HCT116 (cell line): ENCODE results near the gene OR2A12. TPM values are rescaled to one million over a fixed set of nuclear protein-coding genes. Genes with fewer than 3 reads are reported as not detected.
"Not testable (repeated sequence)": the region's sequence is repeated elsewhere in the genome, so short reads cannot be mapped to it uniquely, and the experiment has no call there.

ENCODE experiments used
- ATAC-seq: fragments of 200-7000 bp; cut with Tn5 transposase; 2 replicates; pipeline ENCODE4 v1.9.1; 2020; ENCODE audit warnings: mild to moderate bottlenecking, moderate library complexity
- BruUV-seq: library from RNA; stranded (reverse); fragments of 400-500 nt; replicated peaks from 2 replicates; lab custom pipeline; 2021; lab: Mats Ljungman, UMichigan
- CTCF ChIA-PET: fragments of 300-600 bp; sonication (Branson Sonifier 250); formaldehyde crosslinking; loops from one replicate; lab custom pipeline; 2021; ENCODE audit warnings: antibody characterized with exemption; lab: Charles Lee
- POLR2A ChIA-PET: fragments of 300-600, 350-600 bp; sonication (Branson Sonifier 250); formaldehyde crosslinking; loops from one replicate; lab custom pipeline; 2021; ENCODE audit warnings: antibody characterized with exemption; lab: Charles Lee
- RAD21 ChIA-PET, 2 experiments: fragments of 300-600 bp; sonication (Branson Sonifier 250); formaldehyde crosslinking; loops; one replicate each; lab custom pipeline; 2023; ENCODE audit warnings: low total read pairs in 2 of 2; ENCODE audit not compliant: uncharacterized antibody in 2 of 2, unreplicated experiment in 2 of 2, low non-redundant PET in 1 of 2; lab: Charles Lee
- DNase-seq: peaks from one replicate; pipeline ENCODE4 v3.0.0-alpha.2; 2010; ENCODE audit warnings: low read depth, low spot score
- H2AFZ ChIP-seq: fragments of 200-600 bp; shearing (Covaris generic), sonication (generic); 2 replicates; pipeline ENCODE4 v1.6.1; 2017; ENCODE audit warnings: low read depth, mixed run types, mixed read lengths, antibody characterized with exemption, low read length; ENCODE audit not compliant: poor library complexity, severe bottlenecking
- H3K27ac ChIP-seq: 2 replicates; pipeline ENCODE4 v1.5.1; 2012; ENCODE audit warnings: low read depth, low read length
- H3K27me3 ChIP-seq: fragments of 200-600 bp; sonication (generic); 2 replicates; pipeline ENCODE4 v1.6.1; 2016; ENCODE audit warnings: mixed run types, low read length, mixed read lengths; ENCODE audit not compliant: insufficient read depth
- H3K36me3 ChIP-seq, 2 experiments: fragments of 200-500 bp in 1 of 2; fragments of 200-600 bp in 1 of 2; sonication (Bioruptor generic) in 1 of 2; sonication (generic) in 1 of 2; 2 replicates each; pipeline versions ENCODE4 v1.5.1 to v1.6.1; 2014 to 2016; ENCODE audit warnings: low read length in 2 of 2, inconsistent platforms in 1 of 2, mixed read lengths in 1 of 2, mixed run types in 1 of 2; ENCODE audit not compliant: insufficient read depth in 2 of 2, control insufficient read depth in 1 of 2
- H3K4me1 ChIP-seq, 2 experiments: fragments of 200-600 bp in 1 of 2; sonication (generic) in 1 of 2; 2 replicates each; pipeline versions ENCODE4 v1.5.1 to v1.6.1; 2012 to 2017; ENCODE audit warnings: low read length in 2 of 2, inconsistent platforms in 1 of 2, mild to moderate bottlenecking in 1 of 2, mixed read lengths in 1 of 2, mixed run types in 1 of 2, moderate library complexity in 1 of 2; ENCODE audit not compliant: insufficient read depth in 2 of 2, control insufficient read depth in 1 of 2
- H3K4me2 ChIP-seq: fragments of 200-600 bp; sonication (generic); 2 replicates; pipeline ENCODE4 v1.6.1; 2017; ENCODE audit warnings: mixed run types, low read length, mixed read lengths
- H3K4me3 ChIP-seq, 2 experiments: fragments of 200-600 bp in 1 of 2; sonication (generic) in 1 of 2; replicated peaks in 1 of 2; 2 replicates each; pipeline ENCODE4 v1.5.1; 2011 to 2016; ENCODE audit warnings: low read length in 2 of 2, control low read depth in 1 of 2, low read depth in 1 of 2, mild to moderate bottlenecking in 1 of 2, mixed read lengths in 1 of 2, mixed run types in 1 of 2
- H3K79me2 ChIP-seq: fragments of 200-600 bp; sonication (generic); 2 replicates; pipeline ENCODE4 v1.6.1; 2017; ENCODE audit warnings: mild to moderate bottlenecking, mixed run types, low read length, moderate library complexity, mixed read lengths; ENCODE audit not compliant: insufficient read depth
- H3K9ac ChIP-seq: fragments of 200-600 bp; sonication (generic); 2 replicates; pipeline ENCODE4 v1.6.1; 2016; ENCODE audit warnings: low read length, mixed read lengths
- H3K9me2 ChIP-seq: fragments of 200-600 bp; sonication (generic), shearing (Covaris generic); 2 replicates; pipeline ENCODE4 v1.6.1; 2017; ENCODE audit warnings: mixed run types, mild to moderate bottlenecking, moderate library complexity; ENCODE audit not compliant: insufficient read depth
- H3K9me3 ChIP-seq, 2 experiments: fragments of 200-500 bp in 1 of 2; fragments of 200-600 bp in 1 of 2; sonication (Bioruptor generic) in 1 of 2; sonication (generic) in 1 of 2; 2 replicates each; pipeline ENCODE4 v1.6.1; 2014 to 2017; ENCODE audit warnings: low read length in 2 of 2, mixed read lengths in 2 of 2, inconsistent platforms in 1 of 2, low read depth in 1 of 2, mild to moderate bottlenecking in 1 of 2, mixed run types in 1 of 2, moderate library complexity in 1 of 2; ENCODE audit not compliant: control insufficient read depth in 1 of 2, insufficient read depth in 1 of 2
- H4K20me1 ChIP-seq: fragments of 200-600 bp; sonication (generic), shearing (Covaris generic); 2 replicates; pipeline ENCODE4 v1.6.1; 2017; ENCODE audit warnings: mixed run types, mild to moderate bottlenecking, moderate library complexity; ENCODE audit not compliant: insufficient read depth
- CBX3 ChIP-seq: IDR thresholded peaks from 2 replicates; pipeline ENCODE4 v1.6.1; 2012; ENCODE audit warnings: low read depth
- CEBPB ChIP-seq: IDR thresholded peaks from 2 replicates; pipeline ENCODE4 v1.6.1; 2012; ENCODE audit warnings: low read depth
- EGR1 ChIP-seq: IDR thresholded peaks from 2 replicates; pipeline ENCODE4 v1.6.1; 2012; ENCODE audit warnings: low read depth
- EZH2phosphoT487 ChIP-seq: fragments of 200-600 bp; IDR thresholded peaks from 2 replicates; pipeline ENCODE4 v1.6.1; 2018; ENCODE audit warnings: antibody characterized with exemption, borderline replicate concordance
- FOSL1 ChIP-seq: IDR thresholded peaks from 2 replicates; pipeline ENCODE4 v1.6.1; 2012; ENCODE audit warnings: low read depth
- JUND ChIP-seq: IDR thresholded peaks from 2 replicates; pipeline ENCODE4 v1.6.1; 2012
- POLR2A ChIP-seq: IDR thresholded peaks from 2 replicates; pipeline ENCODE4 v1.7.0; 2011; ENCODE audit warnings: borderline replicate concordance; ENCODE audit not compliant: insufficient read depth, insufficient read length; ENCODE audit errors: extremely low read depth
- POLR2AphosphoS5 ChIP-seq: IDR thresholded peaks from 2 replicates; pipeline ENCODE4 v1.6.1; 2011; ENCODE audit warnings: mild to moderate bottlenecking, low read depth, low read length, moderate library complexity
- SIN3A ChIP-seq: IDR thresholded peaks from 2 replicates; pipeline ENCODE4 v1.6.1; 2012; ENCODE audit warnings: low read depth
- SP1 ChIP-seq: IDR thresholded peaks from 2 replicates; pipeline ENCODE4 v1.6.1; 2012; ENCODE audit warnings: low read depth
- SRF ChIP-seq: IDR thresholded peaks from 2 replicates; pipeline ENCODE4 v1.6.1; 2012; ENCODE audit warnings: low read depth
- YY1 ChIP-seq: IDR thresholded peaks from 2 replicates; pipeline ENCODE4 v1.6.1; 2011; ENCODE audit warnings: low read length, low read depth, moderate library complexity, mild to moderate bottlenecking; ENCODE audit not compliant: insufficient replicate concordance; ENCODE audit errors: extremely low read depth
- ZNF274 ChIP-seq: fragments of 200-500 bp; sonication (Bioruptor generic); IDR thresholded peaks from 2 replicates; pipeline ENCODE4 v1.6.1; 2014; ENCODE audit warnings: mild to moderate bottlenecking, low read depth, low read length, inconsistent platforms
- intact Hi-C: fragments of 100-400 bp; cut with micrococcal nuclease; formaldehyde crosslinking; loops from 2 replicates; pipeline ENCODE4 v1.10.0; 2022
- total RNA-seq: library from RNA; stranded (reverse); gene quantifications from one replicate; pipeline ENCODE4 v1.2.1, GENCODE V29; 2021; ENCODE audit not compliant: unreplicated experiment
- TF ChIP-seq, protein P1 (sequence below): IDR thresholded peaks from 2 replicates; pipeline ENCODE4 v1.6.1; 2012
- TF ChIP-seq, protein P2 (sequence below): IDR thresholded peaks from 2 replicates; pipeline ENCODE4 v1.6.1; 2012
- TF ChIP-seq, protein P3 (sequence below): IDR thresholded peaks from 2 replicates; pipeline ENCODE4 v1.6.1; 2012; ENCODE audit warnings: low read depth

Gene OR2A12
- total RNA-seq, 1 experiment from 2014 or later: not detected

DNA sequence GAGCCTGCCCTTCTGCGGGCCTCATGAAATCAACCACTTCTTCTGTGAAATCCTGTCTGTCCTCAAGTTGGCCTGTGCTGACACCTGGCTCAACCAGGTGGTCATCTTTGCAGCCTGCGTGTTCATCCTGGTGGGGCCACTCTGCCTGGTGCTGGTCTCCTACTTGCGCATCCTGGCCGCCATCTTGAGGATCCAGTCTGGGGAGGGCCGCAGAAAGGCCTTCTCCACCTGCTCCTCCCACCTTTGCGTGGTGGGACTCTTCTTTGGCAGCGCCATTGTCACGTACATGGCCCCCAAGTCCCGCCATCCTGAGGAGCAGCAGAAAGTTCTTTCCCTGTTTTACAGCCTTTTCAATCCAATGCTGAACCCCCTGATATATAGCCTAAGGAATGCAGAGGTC, 43.5 kb downstream of the OR2A12 start:
- H3K9me2 ChIP-seq, H3K27me3 ChIP-seq, CTCF ChIA-PET, ATAC-seq, H3K9ac ChIP-seq, H3K9me3 ChIP-seq, H3K36me3 ChIP-seq, H3K27ac ChIP-seq, H3K4me2 ChIP-seq, DNase-seq, H3K4me1 ChIP-seq, H2AFZ ChIP-seq, H3K79me2 ChIP-seq, H4K20me1 ChIP-seq, POLR2A ChIA-PET, H3K4me3 ChIP-seq, BruUV-seq, RAD21 ChIA-PET: not testable (repeated sequence)
- intact Hi-C loops: loop anchor here (5.0 kb wide), 2 partner anchors 102 to 227 kb away; partner anchors contain the start of gene TCAF1

DNA sequence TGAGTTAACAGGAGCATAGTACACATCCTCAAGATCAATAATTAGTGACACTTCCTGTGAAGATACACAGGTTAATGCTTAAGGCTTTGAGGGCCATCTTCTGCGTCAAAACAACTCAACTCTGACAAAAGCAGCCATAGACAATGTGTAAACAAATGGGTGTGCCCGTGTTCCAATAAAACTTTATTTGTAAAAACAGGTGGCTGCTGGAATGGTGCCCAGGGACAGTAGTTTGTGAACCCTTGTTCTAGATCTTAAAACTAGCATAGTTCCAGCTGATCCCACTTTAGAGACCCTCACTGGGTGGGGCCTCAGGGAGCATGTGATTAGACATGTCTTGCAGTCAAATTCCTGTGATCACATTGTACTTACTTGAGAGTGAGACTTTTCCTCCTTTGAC, 44.7 kb downstream of the OR2A12 start:
- no peak overlapping the region for H2AFZ ChIP-seq
- intact Hi-C loops: no loop called here
- no peaks in the 10 kb centered on the region for H3K4me1 ChIP-seq
- CTCF ChIA-PET: no interaction called here
- no peaks in the 10 kb centered on the region for H3K36me3 ChIP-seq
- BruUV-seq: no TSS peak
- TF ChIP-seq EZH2phosphoT487 (no peak), SP1 (no peak), YY1 (no peak), JUND (no peak), SRF (no peak), ZNF274 (no peak), SIN3A (no peak), FOSL1 (no peak), EGR1 (no peak), CBX3 (no peak), POLR2A (no peak), CEBPB (no peak), POLR2AphosphoS5 (no peak)
- TF ChIP-seq, protein P1, sequence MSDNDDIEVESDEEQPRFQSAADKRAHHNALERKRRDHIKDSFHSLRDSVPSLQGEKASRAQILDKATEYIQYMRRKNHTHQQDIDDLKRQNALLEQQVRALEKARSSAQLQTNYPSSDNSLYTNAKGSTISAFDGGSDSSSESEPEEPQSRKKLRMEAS: no peak
- TF ChIP-seq, protein P2, sequence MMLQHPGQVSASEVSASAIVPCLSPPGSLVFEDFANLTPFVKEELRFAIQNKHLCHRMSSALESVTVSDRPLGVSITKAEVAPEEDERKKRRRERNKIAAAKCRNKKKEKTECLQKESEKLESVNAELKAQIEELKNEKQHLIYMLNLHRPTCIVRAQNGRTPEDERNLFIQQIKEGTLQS: no peak
- TF ChIP-seq, protein P3, sequence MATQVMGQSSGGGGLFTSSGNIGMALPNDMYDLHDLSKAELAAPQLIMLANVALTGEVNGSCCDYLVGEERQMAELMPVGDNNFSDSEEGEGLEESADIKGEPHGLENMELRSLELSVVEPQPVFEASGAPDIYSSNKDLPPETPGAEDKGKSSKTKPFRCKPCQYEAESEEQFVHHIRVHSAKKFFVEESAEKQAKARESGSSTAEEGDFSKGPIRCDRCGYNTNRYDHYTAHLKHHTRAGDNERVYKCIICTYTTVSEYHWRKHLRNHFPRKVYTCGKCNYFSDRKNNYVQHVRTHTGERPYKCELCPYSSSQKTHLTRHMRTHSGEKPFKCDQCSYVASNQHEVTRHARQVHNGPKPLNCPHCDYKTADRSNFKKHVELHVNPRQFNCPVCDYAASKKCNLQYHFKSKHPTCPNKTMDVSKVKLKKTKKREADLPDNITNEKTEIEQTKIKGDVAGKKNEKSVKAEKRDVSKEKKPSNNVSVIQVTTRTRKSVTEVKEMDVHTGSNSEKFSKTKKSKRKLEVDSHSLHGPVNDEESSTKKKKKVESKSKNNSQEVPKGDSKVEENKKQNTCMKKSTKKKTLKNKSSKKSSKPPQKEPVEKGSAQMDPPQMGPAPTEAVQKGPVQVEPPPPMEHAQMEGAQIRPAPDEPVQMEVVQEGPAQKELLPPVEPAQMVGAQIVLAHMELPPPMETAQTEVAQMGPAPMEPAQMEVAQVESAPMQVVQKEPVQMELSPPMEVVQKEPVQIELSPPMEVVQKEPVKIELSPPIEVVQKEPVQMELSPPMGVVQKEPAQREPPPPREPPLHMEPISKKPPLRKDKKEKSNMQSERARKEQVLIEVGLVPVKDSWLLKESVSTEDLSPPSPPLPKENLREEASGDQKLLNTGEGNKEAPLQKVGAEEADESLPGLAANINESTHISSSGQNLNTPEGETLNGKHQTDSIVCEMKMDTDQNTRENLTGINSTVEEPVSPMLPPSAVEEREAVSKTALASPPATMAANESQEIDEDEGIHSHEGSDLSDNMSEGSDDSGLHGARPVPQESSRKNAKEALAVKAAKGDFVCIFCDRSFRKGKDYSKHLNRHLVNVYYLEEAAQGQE: no peak
- DNase-seq: no peak
- RAD21 ChIA-PET: no interaction called here
- no peaks in the 10 kb centered on the region for H3K9me2 ChIP-seq
- no peaks in the 10 kb centered on the region for H4K20me1 ChIP-seq
- H3K4me3 ChIP-seq: no peak overlapping the region
- no peaks in the 10 kb centered on the region for H3K9me3 ChIP-seq
- no peaks in the 10 kb centered on the region for H3K79me2 ChIP-seq
- ATAC-seq: no peak
- no peak overlapping the region for H3K9ac ChIP-seq
- H3K4me2 ChIP-seq: no peak overlapping the region
- POLR2A ChIA-PET: no interaction called here
- H3K27me3 ChIP-seq: no peaks in the 10 kb centered on the region
- H3K27ac ChIP-seq: no peak overlapping the region
